H1 (cell line): ENCODE data around the gene FBLN2. TPM values are rescaled to one million over a fixed set of nuclear protein-coding genes. Genes with fewer than 3 reads are reported as not detected.

Source experiments
- CTCF ChIA-PET: fragments of 300-600 bp; sonication (Branson Sonifier 250); formaldehyde crosslinking; loops from one replicate; lab custom pipeline; 2021; ENCODE audit not compliant: partially characterized antibody; lab: Charles Lee
- POLR2A ChIA-PET: fragments of 300-600 bp; sonication (Branson Sonifier 250); formaldehyde crosslinking; loops from one replicate; lab custom pipeline; 2021; ENCODE audit warnings: inconsistent platforms; ENCODE audit not compliant: partially characterized antibody; lab: Charles Lee
- DNase-seq, 2 experiments: peaks; one replicate each; pipeline versions ENCODE4 v3.0.0 to v3.0.0-alpha.2; 2010 to 2022; ENCODE audit warnings: low spot score in 2 of 2, low read depth in 1 of 2, mixed read lengths in 1 of 2
- FAIRE-seq: peaks from 2 replicates; lab custom pipeline; 2011; peaks lifted over from hg19 to GRCh38; lab: Jason Lieb, UNC
- H2AFZ ChIP-seq: 2 replicates; pipeline ENCODE4 v1.8.1; 2012; ENCODE audit warnings: low read length, inconsistent platforms
- H2AK5ac ChIP-seq: 2 replicates; pipeline ENCODE4 v1.6.1; 2013; ENCODE audit warnings: low read depth, low read length
- H2BK120ac ChIP-seq: replicated peaks from 2 replicates; pipeline ENCODE3; 2013; ENCODE audit warnings: low read depth, low read length, inconsistent platforms
- H2BK12ac ChIP-seq: 2 replicates; pipeline ENCODE4 v1.6.1; 2013; ENCODE audit warnings: low read depth, low read length
- H2BK15ac ChIP-seq: 2 replicates; pipeline ENCODE4 v1.6.1; 2013; ENCODE audit warnings: low read length
- H2BK20ac ChIP-seq: 2 replicates; pipeline ENCODE4 v1.6.1; 2013; ENCODE audit warnings: low read length
- H2BK5ac ChIP-seq: 2 replicates; pipeline ENCODE4 v1.6.1; 2013; ENCODE audit warnings: low read depth, low read length
- H3K14ac ChIP-seq: 2 replicates; pipeline ENCODE4 v1.6.1; 2013; ENCODE audit warnings: inconsistent platforms; ENCODE audit not compliant: insufficient read length
- H3K18ac ChIP-seq: 2 replicates; pipeline ENCODE4 v1.6.1; 2013; ENCODE audit warnings: low read length; ENCODE audit errors: extremely low read depth
- H3K23ac ChIP-seq: 2 replicates; pipeline ENCODE4 v1.6.1; 2013; ENCODE audit warnings: inconsistent platforms; ENCODE audit not compliant: insufficient read length
- H3K23me2 ChIP-seq: 2 replicates; pipeline ENCODE4 v1.6.1; 2013; ENCODE audit warnings: low read depth, low read length
- H3K27ac ChIP-seq: 2 replicates; pipeline ENCODE4 v1.6.1; 2011; ENCODE audit warnings: low read depth, low read length, inconsistent platforms
- H3K27me3 ChIP-seq, 4 experiments: replicated peaks in 1 of 4; 1 replicate in 1 of 4; 2 replicates in 3 of 4; pipeline versions ENCODE4 v1.6.1 to v1.8.1; 2011 to 2013; ENCODE audit warnings: low read length in 3 of 4, mild to moderate bottlenecking in 3 of 4, inconsistent platforms in 2 of 4, mixed read lengths in 2 of 4, moderate library complexity in 1 of 4; ENCODE audit not compliant: control insufficient read depth in 3 of 4, insufficient read depth in 3 of 4; ENCODE audit errors: extremely low read depth in 1 of 4
- H3K36me3 ChIP-seq, 4 experiments: 2 replicates each; pipeline versions ENCODE4 v1.6.1 to v1.8.1; 2011 to 2013; ENCODE audit warnings: mild to moderate bottlenecking in 4 of 4, low read length in 3 of 4, moderate library complexity in 2 of 4, control low read depth in 1 of 4, inconsistent platforms in 1 of 4; ENCODE audit not compliant: insufficient read depth in 4 of 4, control insufficient read depth in 2 of 4
- H3K4ac ChIP-seq: replicated peaks from 2 replicates; pipeline ENCODE3; 2013; ENCODE audit warnings: low read length, low read depth, mixed read lengths, inconsistent platforms; ENCODE audit not compliant: insufficient read length
- H3K4me1 ChIP-seq, 4 experiments: replicated peaks in 1 of 4; 1 replicate in 1 of 4; 2 replicates in 3 of 4; pipeline versions ENCODE4 v1.6.1 to v1.8.1; 2011 to 2013; ENCODE audit warnings: low read length in 3 of 4, inconsistent platforms in 2 of 4, mixed read lengths in 1 of 4; ENCODE audit not compliant: insufficient read depth in 4 of 4, control insufficient read depth in 3 of 4
- H3K4me2 ChIP-seq, 2 experiments: 2 replicates each; pipeline versions ENCODE4 v1.6.1 to v1.8.1; 2011 to 2013; ENCODE audit warnings: low read depth in 2 of 2, low read length in 2 of 2, control low read depth in 1 of 2, inconsistent platforms in 1 of 2, mild to moderate bottlenecking in 1 of 2; ENCODE audit not compliant: insufficient read depth in 1 of 2
- H3K4me3 ChIP-seq, 4 experiments: fragments of 200-600, 300-600 bp in 1 of 4; sonication (generic), shearing (Covaris generic), sonication (Bioruptor Twin) in 1 of 4; 2 replicates each; pipeline versions ENCODE4 v1.5.1 to v1.8.1; 2011 to 2016; ENCODE audit warnings: low read length in 4 of 4, low read depth in 3 of 4, control low read depth in 2 of 4, inconsistent platforms in 2 of 4, mild to moderate bottlenecking in 2 of 4, mixed read lengths in 1 of 4, moderate library complexity in 1 of 4; ENCODE audit not compliant: insufficient read depth in 2 of 4; ENCODE audit errors: extremely low read depth in 1 of 4
- H3K56ac ChIP-seq: replicated peaks from 2 replicates; pipeline ENCODE3; 2013; ENCODE audit warnings: low read depth, mild to moderate bottlenecking, mixed read lengths, low read length, inconsistent platforms; ENCODE audit not compliant: insufficient read length
- H3K79me1 ChIP-seq: 2 replicates; pipeline ENCODE4 v1.6.1; 2013; ENCODE audit warnings: low read depth, low read length, control low read depth
- H3K79me2 ChIP-seq, 2 experiments: 2 replicates each; pipeline versions ENCODE4 v1.6.1 to v1.8.1; 2012 to 2013; ENCODE audit warnings: low read length in 2 of 2, mild to moderate bottlenecking in 2 of 2, inconsistent platforms in 1 of 2; ENCODE audit not compliant: insufficient read depth in 2 of 2, control insufficient read depth in 1 of 2
- H3K9ac ChIP-seq, 4 experiments: replicated peaks in 1 of 4; 1 replicate in 1 of 4; 2 replicates in 3 of 4; pipeline versions ENCODE4 v1.6.1 to v1.8.1; 2011 to 2013; ENCODE audit warnings: low read depth in 3 of 4, low read length in 3 of 4, control low read depth in 2 of 4, mild to moderate bottlenecking in 2 of 4, moderate library complexity in 2 of 4, inconsistent platforms in 1 of 4; ENCODE audit errors: extremely low read depth in 1 of 4
- H3K9me3 ChIP-seq, 2 experiments: 2 replicates each; pipeline versions ENCODE4 v1.6.1 to v1.8.1; 2012 to 2013; ENCODE audit warnings: mild to moderate bottlenecking in 2 of 2, moderate library complexity in 2 of 2, control low read depth in 1 of 2, inconsistent platforms in 1 of 2, low read depth in 1 of 2, low read length in 1 of 2, mixed read lengths in 1 of 2; ENCODE audit not compliant: insufficient read depth in 2 of 2
- H4K20me1 ChIP-seq, 2 experiments: replicated peaks in 1 of 2; 2 replicates each; pipeline versions ENCODE3 to v1.8.1; 2011 to 2013; ENCODE audit warnings: inconsistent platforms in 2 of 2, low read length in 2 of 2, mild to moderate bottlenecking in 1 of 2; ENCODE audit not compliant: insufficient read depth in 2 of 2, control insufficient read depth in 1 of 2
- H4K5ac ChIP-seq: 2 replicates; pipeline ENCODE4 v1.6.1; 2013; ENCODE audit warnings: low read length, low read depth, mixed read lengths, inconsistent platforms; ENCODE audit not compliant: insufficient read length
- H4K8ac ChIP-seq: 2 replicates; pipeline ENCODE4 v1.8.0; 2013; ENCODE audit warnings: mild to moderate bottlenecking, moderate library complexity, low read length, inconsistent platforms; ENCODE audit not compliant: insufficient read depth; ENCODE audit errors: extremely low read depth
- H4K91ac ChIP-seq: replicated peaks from 2 replicates; pipeline ENCODE3; 2013; ENCODE audit warnings: low read length, mixed read lengths, inconsistent platforms; ENCODE audit not compliant: insufficient read length
- BACH1 ChIP-seq: IDR thresholded peaks from 2 replicates; pipeline ENCODE4 v1.6.1; 2012; ENCODE audit warnings: low read length, improper control_type of control experiment
- POU5F1 ChIP-seq: IDR thresholded peaks from 2 replicates; pipeline ENCODE4 v1.6.1; 2011; ENCODE audit warnings: low read depth, mild to moderate bottlenecking, low read length, moderate library complexity
- RFX5 ChIP-seq: IDR thresholded peaks from 2 replicates; pipeline ENCODE4 v1.6.1; 2011; ENCODE audit warnings: low read depth, low read length, improper control_type of control experiment, borderline replicate concordance
- SIN3A ChIP-seq, 2 experiments: IDR thresholded peaks in 1 of 2; conservative IDR thresholded peaks in 1 of 2; 2 replicates each; pipeline ENCODE4 v1.6.1; 2011 to 2012; ENCODE audit warnings: low read length in 2 of 2, improper control_type of control experiment in 1 of 2, low read depth in 1 of 2, mild to moderate bottlenecking in 1 of 2
- TCF12 ChIP-seq: IDR thresholded peaks from 2 replicates; pipeline ENCODE4 v1.6.1; 2011; ENCODE audit warnings: low read depth, mild to moderate bottlenecking, low read length
- WGBS, 2 experiments: shearing (Covaris generic) in 1 of 2; methylation state at CpG; one replicate each; pipeline versions ENCODE4 v1.1.6 to v1.1.7; 2013 to 2015; ENCODE audit warnings: low lambda C conversion rate in 2 of 2, mixed read lengths in 2 of 2, inconsistent platforms in 1 of 2, low coverage in 1 of 2, missing lambda C conversion rate in 1 of 2; ENCODE audit not compliant: insufficient replicate concordance in 2 of 2, insufficient coverage in 1 of 2, insufficient read length in 1 of 2; ENCODE audit errors: extremely low coverage in 1 of 2, missing lambda C conversion rate in 1 of 2; 5-methylcytosine and 5-hydroxymethylcytosine counted together
- polyA plus RNA-seq, 7 experiments: library from polyadenylated mRNA; depleted of rRNA in 3 of 7; stranded (reverse) in 5 of 7; unstranded in 2 of 7; fragments of >200 nt in 5 of 7; fragments of 200-250 nt in 2 of 7; gene quantifications; 1 replicate in 5 of 7; 2 replicates in 1 of 7; 4 replicates in 1 of 7; pipeline versions ENCODE4 v1.2.1 to v1.2.3, GENCODE V29; 2011 to 2013; ENCODE audit warnings: missing spikeins in 2 of 7, mixed read lengths in 2 of 7
- total RNA-seq: library from RNA; stranded (reverse); fragmentation: NEBNext Ultra II Directional; extraction: Animal tissue kit (Norgen Biotek cat#: 25700); gene quantifications from 2 replicates; pipeline ENCODE4 v1.2.1, GENCODE V29; 2021

FBLN2 gene
- total and polyA plus RNA-seq, 2 of the 8 experiments (the other 6 are each of a cell fraction or from before 2014, with no cell fraction given): 17.4 to 24.2 TPM

DNA sequence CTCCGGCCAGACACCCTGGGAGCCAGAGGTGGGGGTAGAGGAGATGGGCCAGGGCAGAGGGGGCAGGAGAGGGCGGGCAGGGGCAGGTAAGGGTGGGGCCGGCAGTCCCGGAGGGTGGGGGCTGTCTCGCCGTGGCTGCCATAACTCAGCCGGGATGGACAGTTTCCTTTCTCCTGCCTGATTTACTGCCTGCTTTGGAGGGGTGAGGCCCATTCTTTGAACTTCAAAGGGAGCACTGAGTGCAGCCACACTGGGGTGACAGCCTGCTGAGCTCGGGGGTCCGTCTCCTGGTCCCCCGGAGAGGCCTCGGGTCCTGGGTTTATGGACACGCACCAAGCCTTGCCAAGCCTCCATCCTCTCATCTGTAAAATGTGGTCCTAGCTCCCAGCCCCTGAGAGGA lies 135.4 kb downstream of the FBLN2 start:
- Histone ChIP-seq H4K8ac (no peak overlapping the region), H2AK5ac (no peak overlapping the region), H3K23ac (no peak overlapping the region), H4K91ac (no peak overlapping the region), H2BK20ac (no peak overlapping the region), H3K4me3 (no peak overlapping the region), H4K20me1 (peaks cover 0 to 4% of the 10 kb centered on the region in 2 experiments), H3K36me3 (no peaks in the 10 kb centered on the region), H4K5ac (no peak overlapping the region), H3K79me2 (no peaks in the 10 kb centered on the region), H3K56ac (no peak overlapping the region), H3K4me1 (peaks cover 2 to 15% (median 8%) of the 10 kb centered on the region in 4 experiments; a peak in 6 of 7 replicates), H2BK120ac (no peak overlapping the region), H3K27me3 (peaks cover 0 to 2% (median under 1%) of the 10 kb centered on the region in 4 experiments; a peak in 3 of 7 replicates), H2BK15ac (no peak overlapping the region), H2BK12ac (no peak overlapping the region), H3K79me1 (no peaks in the 10 kb centered on the region), H2AFZ (no peak overlapping the region), H3K14ac (no peak overlapping the region)
- DNase-seq: no peak
- WGBS, 2 experiments: 66% methylated on average over 5 of the region's 12 CpGs; no CpG with 5 or more reads in 1 of the 2 experiments
- TF ChIP-seq BACH1 (no peak), RFX5 (no peak), TCF12 (no peak), SIN3A (conservative IDR thresholded peaks at IDR 0.05 in 1 of 2, IDR thresholded peaks at IDR 0.05 in 1 of 2; ENCODE audit: low read depth in 1 of 2, low read length in 2 of 2) (no peak), POU5F1 (no peak)
- TF ChIP-seq, all 59 proteins: peak for 0
- FAIRE-seq: no peak
- Histone ChIP-seq H3K27ac (no peak overlapping the region), H3K9ac (no peak overlapping the region), H2BK5ac (no peak overlapping the region), H3K9me3 (no peaks in the 10 kb centered on the region), H3K18ac (no peak overlapping the region), H3K23me2 (peaks cover 7% of the 10 kb centered on the region; the same call in 1 of the 2 replicates), H3K4me2 (no peak overlapping the region), H3K4ac (no peak overlapping the region)
- CTCF ChIA-PET: interaction anchor here (1.3 to 6.2 kb wide), 4 partner anchors 27 to 197 kb away, joined by 3 to 58 read pairs (median 12); partner anchors contain the start of gene WNT7A
- POLR2A ChIA-PET: no interaction called here
